ENCODE data around the gene GAST.
A peak's percentile ranks its signal among the peaks of the same experiment; 100 is the strongest.

The GAST gene

DNA sequence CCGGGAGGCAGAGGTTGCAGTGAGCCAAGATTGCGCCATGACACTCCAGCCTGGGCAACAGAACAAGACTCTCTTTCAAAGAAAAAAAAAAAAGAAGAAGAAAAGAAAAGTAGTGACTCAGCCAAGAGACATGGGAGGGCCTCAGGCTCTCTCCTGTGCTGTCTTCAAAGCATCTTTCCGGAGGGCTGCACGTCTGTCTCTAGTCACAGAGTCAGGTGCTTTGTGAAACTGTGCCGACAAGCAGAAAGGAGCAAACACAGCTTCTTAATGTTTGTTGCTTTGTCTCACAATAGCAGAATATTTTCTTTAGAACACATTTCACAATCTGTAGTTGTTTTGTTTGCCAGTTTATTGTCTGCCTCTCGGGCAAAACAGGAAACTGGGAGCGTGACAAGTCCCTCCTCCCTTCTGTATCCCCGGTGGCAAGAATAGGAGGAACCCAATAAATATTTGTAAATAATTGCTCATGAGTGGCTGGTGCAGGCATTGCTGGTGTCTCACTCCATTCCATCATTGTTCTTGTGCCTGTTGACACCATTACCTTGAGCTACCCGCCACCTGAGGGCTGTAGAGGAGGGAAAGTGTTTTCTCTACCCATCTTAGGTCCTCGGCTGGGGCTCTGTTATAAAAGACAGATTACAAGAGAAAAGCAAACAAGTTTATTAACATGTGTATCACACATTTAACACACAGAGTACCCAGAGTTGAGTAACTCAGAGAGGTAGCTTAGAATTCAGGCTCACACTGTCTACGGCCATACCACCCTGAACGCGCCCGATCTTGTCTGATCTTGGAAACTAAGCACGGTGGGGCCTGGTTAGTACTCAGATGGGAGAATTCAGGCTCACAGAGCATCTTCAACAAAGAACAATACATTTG lies 5.5 kb downstream of the GAST start:
- no peak for DNase-seq

- no peak for DNase-seq
These were observed 6.1 kb downstream of the GAST start for GRCh38 chr17:41718287-41718645.

GRCh38 chr17:41722231-41722630 lies 10.1 kb downstream of the GAST start:
- DNase-seq, result no peak

- no peak for DNase-seq
These were observed 11.8 kb downstream of the GAST start for GRCh38 chr17:41723801-41724475.

DNA sequence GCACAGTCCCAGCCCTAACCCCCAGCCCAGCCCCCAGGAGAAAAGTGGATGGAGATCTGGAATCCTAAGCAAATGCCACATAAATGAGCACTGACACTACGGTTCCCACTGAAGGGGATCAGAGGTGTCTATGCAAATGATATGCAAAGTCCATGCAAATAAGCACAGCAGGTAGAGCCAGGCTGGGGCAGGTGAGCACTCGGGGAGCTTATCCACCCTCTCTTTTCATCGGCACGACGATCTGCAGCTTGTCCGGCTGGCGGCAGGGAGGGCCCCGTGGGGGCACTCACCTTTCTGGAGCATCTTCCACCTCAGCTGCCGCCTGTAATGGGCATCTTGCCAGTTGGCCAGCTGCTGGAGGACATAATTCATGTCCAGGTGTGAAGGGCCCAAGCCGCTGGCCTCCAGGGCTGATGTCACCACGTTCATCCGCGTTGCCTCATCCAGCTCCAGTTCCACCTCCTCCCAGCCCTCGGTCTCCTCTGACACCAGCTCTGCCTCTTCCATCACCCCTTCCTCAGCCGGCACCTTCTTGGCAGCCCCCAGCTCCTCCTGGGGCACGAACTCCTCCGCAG lies 12.4 kb downstream of the GAST start:
- no peak for DNase-seq

GRCh38 chr17:41725134-41725533 lies 13.0 kb downstream of the GAST start:
- DNase-seq, result no peak

GRCh38 chr17:41728056-41728455 lies 15.9 kb downstream of the GAST start:
- DNase-seq, result no peak

DNA sequence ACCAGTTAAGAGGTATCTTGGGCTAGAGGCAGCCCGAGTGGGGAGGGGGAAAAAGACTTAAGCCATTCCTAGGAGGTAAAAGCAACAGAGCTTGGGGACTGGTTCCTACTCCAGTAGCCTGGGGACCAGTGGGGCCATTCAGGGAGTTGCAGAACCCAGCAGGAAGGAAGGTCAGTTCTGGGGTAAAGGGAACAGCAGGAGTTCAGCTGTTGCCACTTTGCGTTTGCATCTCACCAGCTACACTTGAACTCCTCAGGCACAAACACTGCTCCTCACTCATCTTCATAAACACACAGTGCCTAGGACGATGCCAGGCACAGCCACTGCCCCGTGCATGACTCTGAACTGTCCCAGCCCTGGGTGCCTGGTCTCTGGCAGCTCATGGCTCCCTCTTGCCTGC lies 18.3 kb downstream of the GAST start:
- no peak for DNase-seq

GRCh38 chr17:41731836-41732235 lies 19.7 kb downstream of the GAST start:
- DNase-seq, result no peak

GRCh38 chr17:41733348-41734138 lies 21.4 kb downstream of the GAST start:
- no peak for DNase-seq

DNA sequence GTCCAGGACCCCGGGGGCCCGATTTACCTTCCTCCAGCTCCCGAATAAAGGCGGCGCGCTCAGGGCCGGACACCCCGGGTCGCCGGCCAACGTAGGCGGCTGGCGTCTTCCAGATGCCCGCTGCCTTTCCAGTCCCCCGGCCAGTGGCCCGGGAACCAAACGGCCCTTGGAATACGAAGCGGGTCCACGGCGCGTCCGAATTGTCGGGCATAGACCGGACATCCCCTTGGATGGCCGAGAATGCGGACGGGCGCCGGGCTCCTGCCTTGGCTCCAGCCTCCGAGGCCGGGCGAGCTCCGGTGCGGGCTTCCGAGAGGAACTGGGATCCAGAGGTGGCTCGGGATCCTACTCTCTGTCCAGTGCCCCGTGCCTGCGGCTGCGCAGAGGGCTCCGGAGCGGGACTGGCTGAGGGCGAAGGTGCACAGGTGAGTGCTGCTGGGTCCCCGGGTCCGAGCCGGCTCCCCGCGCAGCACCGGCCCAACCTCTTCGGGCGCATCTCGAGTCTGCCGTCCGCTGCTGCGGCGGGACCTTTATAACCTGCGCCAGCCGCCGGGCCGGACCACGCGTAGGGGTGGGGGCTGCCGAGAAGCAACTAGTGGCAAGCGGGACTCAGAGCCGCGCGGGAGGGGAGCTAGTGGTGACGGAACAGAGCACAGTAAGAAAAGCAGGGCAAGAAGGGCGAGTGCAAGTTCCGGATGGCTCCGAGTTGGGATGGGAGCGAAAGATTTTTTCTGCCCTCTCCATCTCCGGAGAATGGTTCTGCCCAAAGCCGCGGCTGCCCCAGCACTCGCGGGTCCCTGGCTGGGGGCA lies 22.2 kb downstream of the GAST start, which contains the start of gene HAP1:
TSS of gene HAP1 (minus strand) at position 505 of the 810 bp plus-strand sequence. CDS start at position 496, 9 bp downstream.
- DNase-seq, result peak; percentile 11

DNA sequence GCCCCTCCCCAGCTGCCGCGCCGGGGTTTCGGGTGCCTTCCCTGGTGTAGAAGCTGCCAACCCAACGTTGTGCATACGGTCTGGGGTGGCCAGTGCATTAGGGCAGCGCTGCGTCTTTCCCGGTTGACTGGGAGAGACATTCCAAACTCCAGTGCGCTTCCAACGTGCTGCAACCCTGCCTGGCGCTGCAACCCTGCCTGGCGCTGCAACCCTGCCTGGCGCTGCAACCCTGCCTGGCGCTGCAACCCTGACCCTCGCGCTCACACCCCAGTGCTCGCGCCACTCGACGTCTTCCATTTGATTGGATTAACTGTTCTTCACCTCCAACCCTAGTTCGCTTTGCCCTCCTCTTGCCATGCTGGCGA lies 22.8 kb downstream of the GAST start:
- no peak for DNase-seq

DNA sequence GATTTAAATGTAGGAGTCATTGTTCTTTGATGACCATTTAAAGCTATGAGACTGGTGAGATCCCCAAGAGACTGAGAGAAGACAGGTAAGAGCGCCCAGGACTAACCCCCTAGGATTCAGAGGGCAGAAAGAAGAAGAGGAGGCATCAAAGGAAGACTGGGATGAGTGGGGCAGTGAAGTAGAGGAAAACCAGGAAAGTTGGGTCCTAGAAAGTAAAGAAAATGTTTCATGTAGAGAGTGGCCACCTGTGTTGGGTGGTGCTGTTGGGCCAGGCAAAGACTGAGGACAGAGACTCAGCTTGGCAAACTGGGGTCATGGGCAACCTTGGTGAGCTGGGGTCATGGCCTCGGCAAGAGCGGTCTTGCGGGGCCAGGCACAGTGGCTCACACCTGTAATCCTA lies 23.6 kb downstream of the GAST start:
- no peak for DNase-seq

GRCh38 chr17:41736983-41737679 lies 25.0 kb downstream of the GAST start:
- no peak for DNase-seq

GRCh38 chr17:41737680-41738023 lies 25.5 kb downstream of the GAST start:
- no peak for DNase-seq

DNA sequence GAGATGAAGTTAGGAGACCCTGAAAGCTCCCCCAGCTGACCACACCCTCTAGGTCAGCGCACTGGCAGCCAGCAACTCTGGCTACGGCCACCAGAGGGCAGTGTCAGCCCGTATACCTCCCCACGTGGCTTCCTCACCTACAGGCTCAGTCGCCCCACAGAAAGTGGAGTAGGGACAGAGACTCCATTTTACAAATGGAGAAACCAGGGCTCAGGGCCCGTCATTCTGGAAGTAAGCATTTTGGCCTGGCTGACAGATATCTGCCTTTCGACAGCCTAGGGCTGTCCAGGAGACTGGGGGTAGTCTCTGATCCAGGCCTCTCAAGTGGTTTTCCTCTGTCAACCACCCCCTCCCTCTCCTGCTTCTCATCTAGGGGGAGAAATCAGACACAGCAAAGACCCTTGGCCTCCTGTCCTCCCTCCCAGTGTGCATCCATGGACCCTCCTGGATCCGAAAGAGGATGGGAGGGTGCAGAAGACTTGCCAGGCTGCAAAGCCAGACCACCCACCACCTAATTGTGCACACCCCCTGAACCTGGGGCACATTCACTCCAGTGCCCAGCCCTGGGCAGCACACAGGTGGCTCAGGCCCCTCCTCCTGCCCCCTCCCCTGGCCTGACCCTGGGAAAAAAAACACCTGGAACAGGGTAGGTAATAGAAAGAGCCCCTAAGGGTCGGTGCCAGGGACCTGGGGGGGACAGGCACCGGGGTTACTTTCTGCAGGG lies 26.1 kb downstream of the GAST start:
- DNase-seq, result peak; percentile 72

DNA sequence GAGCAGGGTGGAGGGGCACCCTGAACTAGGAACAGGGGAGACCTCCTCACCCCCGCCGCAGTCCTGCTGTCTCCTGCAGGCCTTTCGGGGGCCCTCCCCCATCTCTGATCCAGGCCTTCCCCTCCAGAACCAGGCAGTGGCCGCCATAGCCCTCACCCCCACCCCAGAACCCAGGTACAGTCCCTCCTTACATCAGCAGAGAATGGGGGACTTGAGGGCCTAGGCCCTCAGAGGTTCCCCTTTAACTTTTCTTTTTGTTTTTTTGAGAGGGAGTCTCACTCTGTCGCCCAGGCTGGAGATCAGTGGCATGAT lies 26.6 kb downstream of the GAST start:
- DNase-seq, result no peak

GRCh38 chr17:41739661-41740352 lies 27.7 kb downstream of the GAST start:
- peak; percentile 47 for DNase-seq

DNA sequence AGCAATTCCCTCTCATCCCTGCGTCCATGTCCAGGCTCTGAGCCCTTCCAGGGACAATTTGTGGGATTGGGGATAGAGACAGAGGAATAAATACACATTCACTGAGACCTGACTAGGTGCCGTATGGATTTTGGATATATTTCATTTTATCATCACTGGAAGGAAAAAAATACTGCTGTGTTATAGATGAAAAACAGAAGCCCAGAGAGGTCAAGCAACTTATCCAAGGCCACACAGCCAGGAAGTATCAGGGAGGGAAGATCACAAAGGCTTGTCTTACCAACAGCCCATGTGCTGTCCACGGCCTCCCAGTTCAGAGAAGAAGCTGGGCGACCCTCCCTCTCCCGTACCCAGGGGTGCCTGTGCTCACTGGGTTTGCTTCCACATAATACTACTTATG lies 28.4 kb downstream of the GAST start:
- DNase-seq, result no peak

GRCh38 chr17:41741709-41742108 lies 29.6 kb downstream of the GAST start:
- no peak for DNase-seq

- DNase-seq, result no peak
These were observed 36.1 kb downstream of the GAST start for GRCh38 chr17:41748275-41748674.

Data from fibroblast of skin of right quadriceps (primary cell).